K562 (cell line): Measurements from ENCODE around the gene TTC28. TPM values are rescaled to one million over a fixed set of nuclear protein-coding genes. Genes with fewer than 3 reads are reported as not detected.

Experiments
- ATAC-seq: fragments of 200-7000 bp; cut with Tn5 transposase; 3 replicates; pipeline ENCODE4 v1.9.1; 2020; ENCODE audit warnings: moderate library complexity
- BruUV-seq: library from RNA; stranded (reverse); fragments of 400-500 nt; replicated peaks from 2 replicates; lab custom pipeline; 2021; lab: Mats Ljungman, UMichigan
- CTCF ChIA-PET: fragments of 300-600 bp; formaldehyde crosslinking; extraction: SDS; loops from one replicate; lab custom pipeline; 2021; ENCODE audit warnings: low intra/inter-chr PET ratio; lab: Yijun Ruan, JAX
- POLR2A ChIA-PET: fragments of 300-600, 350-650 bp; sonication (Branson Sonifier 250); formaldehyde crosslinking; extraction: SDS; loops from one replicate; lab custom pipeline; 2021; ENCODE audit warnings: antibody characterized with exemption, inconsistent platforms; lab: Yijun Ruan, JAX
- DNase-seq, 4 experiments: peaks; one replicate each; pipeline versions ENCODE4 v3.0.0 to v3.0.0-alpha.2; 2011 to 2018; ENCODE audit warnings: low spot score in 3 of 4, mixed read lengths in 3 of 4; ENCODE audit errors: extremely low read depth in 1 of 4
- FAIRE-seq: peaks from 2 replicates; lab custom pipeline; 2011; peaks lifted over from hg19 to GRCh38; lab: Jason Lieb, UNC
- H2AFZ ChIP-seq: 2 replicates; pipeline ENCODE4 v1.6.0; 2011; ENCODE audit warnings: low read depth, low read length, control low read depth, inconsistent platforms
- H3K27ac ChIP-seq: fragments of 200-600 bp; 3 replicates; pipeline ENCODE4 v1.8.0; 2011; ENCODE audit warnings: low read depth, mild to moderate bottlenecking, control low read depth, inconsistent platforms, low read length, moderate library complexity, mixed read lengths; ENCODE audit errors: extremely low read depth
- H3K27me3 ChIP-seq, 2 experiments: fragments of 300-600 bp in 1 of 2; 2 replicates in 1 of 2; 3 replicates in 1 of 2; pipeline versions ENCODE4 v1.6.0 to v1.8.0; 2011; ENCODE audit warnings: inconsistent platforms in 2 of 2, low read length in 2 of 2, mild to moderate bottlenecking in 1 of 2, mixed read lengths in 1 of 2, moderate library complexity in 1 of 2; ENCODE audit not compliant: control insufficient read depth in 2 of 2, insufficient read depth in 2 of 2
- H3K36me3 ChIP-seq: fragments of 300-600 bp; 3 replicates; pipeline ENCODE4 v1.8.0; 2011; ENCODE audit warnings: mild to moderate bottlenecking, low read length, inconsistent platforms; ENCODE audit not compliant: control insufficient read depth, insufficient read depth
- H3K4me1 ChIP-seq, 2 experiments: fragments of 200-600 bp in 1 of 2; replicated peaks in 1 of 2; 2 replicates in 1 of 2; 3 replicates in 1 of 2; pipeline versions ENCODE4 v1.5.1 to v1.8.0; 2011; ENCODE audit warnings: inconsistent platforms in 2 of 2, low read length in 2 of 2, mild to moderate bottlenecking in 1 of 2, mixed read lengths in 1 of 2, moderate library complexity in 1 of 2; ENCODE audit not compliant: control insufficient read depth in 2 of 2, insufficient read depth in 2 of 2
- H3K4me2 ChIP-seq: 2 replicates; pipeline ENCODE4 v1.6.1; 2011; ENCODE audit warnings: low read length, control low read depth, inconsistent platforms, mixed read lengths; ENCODE audit not compliant: insufficient read depth
- H3K4me3 ChIP-seq: fragments of 200-600 bp; sonication (generic), shearing (Covaris generic); 2 replicates; pipeline ENCODE4 v1.5.1; 2016; ENCODE audit warnings: control low read depth, inconsistent platforms
- H3K79me2 ChIP-seq: fragments of 200-600 bp; 3 replicates; pipeline ENCODE4 v1.8.0; 2011; ENCODE audit warnings: low read length, inconsistent platforms; ENCODE audit not compliant: control insufficient read depth, insufficient read depth
- H3K9ac ChIP-seq, 2 experiments: 2 replicates each; pipeline versions ENCODE4 v1.6.0 to v1.6.1; 2011; ENCODE audit warnings: low read depth in 2 of 2, low read length in 2 of 2, control low read depth in 1 of 2, inconsistent platforms in 1 of 2, mild to moderate bottlenecking in 1 of 2, mixed read lengths in 1 of 2; ENCODE audit not compliant: insufficient read depth in 1 of 2
- H3K9me1 ChIP-seq: one replicate; pipeline ENCODE4 v1.6.0; 2011; ENCODE audit warnings: inconsistent platforms, mild to moderate bottlenecking, low read length, moderate library complexity; ENCODE audit not compliant: control insufficient read depth, insufficient read depth
- H3K9me3 ChIP-seq: replicated peaks from 2 replicates; pipeline ENCODE4 v1.5.1; 2011; ENCODE audit warnings: low read depth, low read length, inconsistent platforms; ENCODE audit not compliant: control insufficient read depth, insufficient read depth
- H4K20me1 ChIP-seq: replicated peaks from 2 replicates; pipeline ENCODE4 v1.6.1; 2011; ENCODE audit warnings: low read length, inconsistent platforms, mixed read lengths; ENCODE audit not compliant: control insufficient read depth, insufficient read depth
- FOXO4 ChIP-seq: fragments of 450-650 bp; formaldehyde crosslinking; IDR thresholded peaks from 2 replicates; pipeline ENCODE4 v1.4.0; 2020; ENCODE audit warnings: mild to moderate bottlenecking, moderate library complexity
- WGBS: fragments of 100-300 bp; shearing (Covaris generic); methylation state at CpG from one replicate; pipeline ENCODE4 v1.1.6; 2016; ENCODE audit warnings: low coverage, mixed read lengths; ENCODE audit not compliant: insufficient coverage; ENCODE audit errors: missing lambda C conversion rate; 5-methylcytosine and 5-hydroxymethylcytosine counted together
- in situ Hi-C: fragments of 300-500 bp; cut with MboI; formaldehyde crosslinking; loops from 4 replicates; pipeline ENCODE4 v1.15.0; 2018; ENCODE audit warnings: inconsistent platforms, mixed read lengths
- intact Hi-C: fragments of 100-400 bp; cut with micrococcal nuclease; formaldehyde crosslinking; loops from 2 replicates; pipeline ENCODE4 v1.14.2; 2022
- polyA plus RNA-seq, 8 experiments: library from polyadenylated mRNA; depleted of rRNA in 4 of 8; stranded (reverse) in 5 of 8; unstranded in 3 of 8; fragments of >200 nt; fragmentation: Nextera tagmentation in 2 of 8; fragmentation: Illumina TruSeq in 1 of 8; extraction: Ambion mirVana in 2 of 8; extraction: Trizol in 1 of 8; gene quantifications; 2 replicates each; pipeline versions ENCODE4 v1.2.1 to v1.2.3, GENCODE V29; 2011 to 2014; ENCODE audit warnings: inconsistent platforms in 1 of 8, missing spikeins in 1 of 8
- total RNA-seq, 7 experiments: library from RNA; depleted of rRNA in 6 of 7; stranded (reverse); fragments of >200 nt in 6 of 7; fragmentation: Illumina TruSeq in 2 of 7; extraction: Trizol in 2 of 7; gene quantifications; 2 replicates each; pipeline versions ENCODE4 v1.2.1 to v1.2.3, GENCODE V29; 2011 to 2021; ENCODE audit warnings: low replicate concordance in 1 of 7
- TF ChIP-seq, protein P1 (sequence below), 2 experiments: fragments of 250-450 bp in 1 of 2; fragments of 450-650 bp in 1 of 2; sonication (Bioruptor Pico) in 1 of 2; IDR thresholded peaks; 2 replicates each; pipeline versions ENCODE4 v1.6.1 to v1.8.0; 2016 to 2021; ENCODE audit warnings: mild to moderate bottlenecking in 2 of 2, moderate library complexity in 2 of 2, missing compliant biosample characterization in 1 of 2, missing genetic modification characterization in 1 of 2

TTC28 gene
- total and polyA plus RNA-seq, 9 of the 15 experiments (the other 6 are each of a cell fraction or from before 2014, with no cell fraction given), result 0.22 to 10.7 (median 3.1) TPM

DNA sequence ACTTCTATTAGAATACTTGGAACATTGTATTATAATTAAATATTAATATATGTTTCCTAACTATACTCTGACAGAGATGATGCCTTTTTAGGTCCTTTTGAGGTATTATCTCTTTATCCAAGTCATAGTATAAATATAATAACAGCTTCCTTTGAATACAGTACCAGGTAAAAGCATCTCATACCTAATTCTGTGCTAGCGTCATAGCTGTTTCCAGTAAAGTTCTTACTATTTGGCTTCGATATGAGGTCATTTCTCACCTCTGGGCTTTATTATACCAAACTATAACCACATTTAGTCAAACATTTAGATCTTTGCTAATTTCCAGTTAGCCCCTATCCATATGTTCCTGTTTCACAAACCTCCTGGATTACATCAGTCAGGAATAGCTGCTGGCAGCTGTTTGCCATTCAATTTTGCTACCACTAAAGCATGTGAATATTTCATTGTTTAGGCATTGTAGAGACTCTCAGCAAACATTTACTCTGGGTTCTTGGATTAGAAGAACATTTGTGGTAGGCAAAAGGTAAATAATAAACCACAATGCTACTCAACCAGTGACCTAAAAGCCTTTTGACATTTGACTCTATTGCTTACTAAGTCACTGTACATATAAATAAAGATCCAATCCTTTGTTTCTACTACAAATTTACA is 255.1 kb downstream of the TTC28 start:
- DNase-seq (no peak), FAIRE-seq (no peak), ATAC-seq (no peak)
- Histone ChIP-seq H3K9me3 (no peaks in the 10 kb centered on the region), H4K20me1 (no peaks in the 10 kb centered on the region), H3K4me3 (no peak overlapping the region), H3K9me1 (no peaks in the 10 kb centered on the region), H3K79me2 (no peaks in the 10 kb centered on the region), H3K36me3 (no peaks in the 10 kb centered on the region), H3K4me2 (no peak overlapping the region), H3K9ac (no peak overlapping the region), H3K27ac (no peak overlapping the region), H3K27me3 (no peaks in the 10 kb centered on the region), H3K4me1 (no peaks in the 10 kb centered on the region), H2AFZ (no peak overlapping the region)
- ChIA-PET CTCF (no interaction called here), POLR2A (no interaction called here)
- no TSS peak for BruUV-seq
- intact Hi-C loops, result no loop called here
- in situ Hi-C loops, result no loop called here
- 32% methylated on average over 2 of the region's 2 CpGs for WGBS
- TF ChIP-seq, protein P1, sequence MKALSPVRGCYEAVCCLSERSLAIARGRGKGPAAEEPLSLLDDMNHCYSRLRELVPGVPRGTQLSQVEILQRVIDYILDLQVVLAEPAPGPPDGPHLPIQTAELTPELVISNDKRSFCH (CRISPR knock-in tag; IDR thresholded peaks at IDR 0.05), result no peak
- TF ChIP-seq, protein P1 (tag; IDR thresholded peaks at IDR 0.05), result 0 out of 2 replicates have a peak, but pooled peaks have one; percentile 34
- TF ChIP-seq FOXO4, result no peak
